Esophagus muscularis mucosa (tissue), 4 donors: Measurements from ENCODE around the gene EVA1B. TPM values are rescaled to one million over a fixed set of nuclear protein-coding genes. Genes with fewer than 3 reads are reported as not detected.

ENCODE experiments used
- DNase-seq: peaks from one replicate; pipeline ENCODE4 v3.0.0-alpha.2; 2017; ENCODE audit errors: extremely low spot score
- H3K27ac ChIP-seq, 4 donors: fragments of 200-600 bp; sonication (generic); replicated peaks in 1 of 4; 1 replicate in 3 of 4; 2 replicates in 1 of 4; pipeline ENCODE4 v1.5.1; 2016 to 2019; ENCODE audit warnings: mild to moderate bottlenecking in 1 of 4
- H3K27me3 ChIP-seq, 4 donors: fragments of 200-600 bp; sonication (generic); one replicate each; pipeline versions ENCODE4 v1.5.1 to v1.6.0; 2016 to 2019
- H3K36me3 ChIP-seq, 4 donors: fragments of 200-600 bp; sonication (generic); one replicate each; pipeline ENCODE4 v1.5.1; 2016 to 2019
- H3K4me1 ChIP-seq, 4 donors: fragments of 200-600 bp; sonication (generic); one replicate each; pipeline ENCODE4 v1.5.1; 2016 to 2019
- H3K4me3 ChIP-seq, 4 donors: fragments of 200-600 bp; sonication (generic); 1 replicate in 2 of 4; 2 replicates in 2 of 4; pipeline ENCODE4 v1.5.1; 2016 to 2019; ENCODE audit warnings: mild to moderate bottlenecking in 4 of 4, moderate library complexity in 1 of 4
- H3K9me3 ChIP-seq, 4 donors: fragments of 200-600 bp; sonication (generic); 1 replicate in 3 of 4; 2 replicates in 1 of 4; pipeline ENCODE4 v1.5.1; 2016 to 2019
- CTCF ChIP-seq, 3 experiments: fragments of 200-600 bp in 2 of 3; fragments of 450-650 bp in 1 of 3; sonication (generic) in 2 of 3; IDR thresholded peaks; one replicate each; pipeline ENCODE4 v1.5.1; 2017 to 2019; ENCODE audit warnings: antibody characterized with exemption in 3 of 3, mild to moderate bottlenecking in 2 of 3, moderate library complexity in 1 of 3
- EP300 ChIP-seq: sonication (generic); formaldehyde crosslinking; IDR thresholded peaks from one replicate; pipeline ENCODE4 v1.6.1; 2017; ENCODE audit warnings: antibody characterized with exemption
- POLR2A ChIP-seq: fragments of 450-650 bp; IDR thresholded peaks from one replicate; pipeline ENCODE4 v1.6.1; 2017; ENCODE audit warnings: antibody characterized with exemption, moderate library complexity, mild to moderate bottlenecking, low read depth
- POLR2AphosphoS5 ChIP-seq, 2 donors: sonication (generic); formaldehyde crosslinking; IDR thresholded peaks; one replicate each; pipeline ENCODE4 v1.6.1; 2017; ENCODE audit warnings: antibody characterized with exemption in 2 of 2
- WGBS: methylation state at CpG from one replicate; pipeline ENCODE4 v1.1.5; 2018; 5-methylcytosine and 5-hydroxymethylcytosine counted together
- intact Hi-C: fragments of 100-400 bp; cut with DNase I; formaldehyde crosslinking; loops from one replicate; pipeline ENCODE4 v1.15.1; 2023
- total RNA-seq, 4 donors: library from RNA; depleted of rRNA; stranded (reverse); fragments of >200 nt; gene quantifications; one replicate each; pipeline versions ENCODE4 v1.1.0 to v1.2.1, GENCODE V29; 2016

EVA1B gene
- total RNA-seq, result 100 to 1,000 TPM in 2 of 4 donors, 10 to 100 TPM in 2; 45.1 to 129 (median 79.5) TPM

DNA sequence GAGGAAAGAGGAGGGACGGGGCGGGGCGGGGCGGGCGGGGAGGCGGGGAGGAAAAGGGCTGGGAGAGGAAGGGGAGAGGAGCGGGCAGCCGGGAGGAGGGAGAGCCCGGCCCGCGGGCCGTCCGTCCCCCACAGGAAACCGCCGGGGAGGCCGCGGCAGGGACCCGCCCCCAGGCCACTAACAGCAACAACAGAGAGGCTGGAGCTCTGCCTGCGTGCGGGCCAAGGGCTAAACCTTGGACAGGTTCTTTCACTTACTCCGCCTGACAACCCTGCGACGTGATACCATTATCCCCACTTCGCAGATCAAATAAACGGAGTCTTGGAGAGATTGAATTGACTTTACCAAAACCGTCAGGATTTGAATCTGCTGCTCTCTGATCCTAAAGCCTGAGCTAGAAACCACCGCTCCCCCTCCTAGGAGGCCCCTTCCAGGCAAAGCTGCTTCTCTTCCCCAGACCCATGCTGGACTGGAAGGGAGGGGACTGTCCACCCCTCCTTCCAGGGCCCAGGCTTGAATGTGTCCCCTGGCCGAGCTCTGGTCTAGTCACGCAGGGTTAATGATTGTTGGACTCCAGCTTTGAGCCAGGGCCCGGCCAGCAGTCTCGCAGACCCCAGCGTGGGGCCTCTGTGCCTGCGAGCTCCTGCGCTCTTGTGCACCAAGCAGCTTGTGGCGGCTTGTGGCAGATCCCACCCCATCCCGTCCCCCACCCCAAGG lies at the start of gene EVA1B:
Gene EVA1B, minus strand, starts transcription at position 10 of the 717 bp plus-strand sequence. CDS start 608 bp downstream, outside the sequence.
- H3K36me3 ChIP-seq, result peaks cover 0 to 7% (median 2%) of the 10 kb centered on the region in 4 donors
- WGBS, result under 1% methylated on average over 22 of the region's 36 CpGs
- H3K9me3 ChIP-seq, result no peaks in the 10 kb centered on the region
- H3K27me3 ChIP-seq, result no peaks in the 10 kb centered on the region
- peak within 1 kb of the TSS; percentile 79 to 92 (median 90) for H3K27ac ChIP-seq
- intact Hi-C loops, result no loop called here
- DNase-seq, result no peak
- H3K4me1 ChIP-seq, result peaks cover 29 to 46% (median 42%) of the 10 kb centered on the region in 4 donors
- TF ChIP-seq CTCF (IDR thresholded peaks at IDR 0.05) (no peak), POLR2AphosphoS5 (IDR thresholded peaks at IDR 0.05) (peak; percentile 39 to 57)
- peak within 1 kb of the TSS; percentile 70 to 92 (median 84) for H3K4me3 ChIP-seq

DNA sequence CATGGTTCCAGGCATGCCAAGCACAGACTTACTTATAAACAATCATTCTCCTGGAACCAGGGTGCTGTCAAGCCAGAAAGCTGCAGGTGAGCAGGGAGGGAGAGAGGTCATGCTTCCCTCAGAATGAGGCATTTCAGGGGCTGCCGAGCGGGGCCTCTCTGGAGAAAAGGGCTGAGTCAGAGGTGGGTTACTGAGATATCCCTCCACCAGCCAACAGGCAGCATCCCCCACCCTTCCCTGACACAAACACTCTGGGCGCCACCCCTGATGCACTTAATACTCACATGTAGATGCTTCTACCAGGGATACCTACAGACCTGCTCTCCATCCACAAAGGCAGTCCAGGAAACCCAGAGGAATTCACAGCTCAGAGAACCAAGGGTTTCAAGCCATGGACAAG lies 49.2 kb upstream of the EVA1B start:
- no peaks in the 10 kb centered on the region for H3K27me3 ChIP-seq
- TF ChIP-seq CTCF (IDR thresholded peaks at IDR 0.05), result no peak
- TF ChIP-seq EP300, result no peak
- no peak for TF ChIP-seq POLR2AphosphoS5 (IDR thresholded peaks at IDR 0.05)
- TF ChIP-seq POLR2A, result no peak
- peak overlapping the region; percentile 82 to 88 (median 86) for H3K27ac ChIP-seq
- intact Hi-C loops, result no loop called here
- H3K36me3 ChIP-seq, result peaks cover 0 to 10% (median 3%) of the 10 kb centered on the region in 4 donors
- H3K4me3 ChIP-seq, result no peak overlapping the region
- DNase-seq, result no peak
- H3K4me1 ChIP-seq, result peaks cover 65 to 86% (median 72%) of the 10 kb centered on the region in 4 donors
- 55% methylated on average over 2 of the region's 3 CpGs for whole genome bisulfite sequencing
- H3K9me3 ChIP-seq, result no peaks in the 10 kb centered on the region

GRCh38 chr1:36369061-36369861 lies 45.8 kb upstream of the EVA1B start:
- no peak overlapping the region for H3K27ac ChIP-seq

DNA sequence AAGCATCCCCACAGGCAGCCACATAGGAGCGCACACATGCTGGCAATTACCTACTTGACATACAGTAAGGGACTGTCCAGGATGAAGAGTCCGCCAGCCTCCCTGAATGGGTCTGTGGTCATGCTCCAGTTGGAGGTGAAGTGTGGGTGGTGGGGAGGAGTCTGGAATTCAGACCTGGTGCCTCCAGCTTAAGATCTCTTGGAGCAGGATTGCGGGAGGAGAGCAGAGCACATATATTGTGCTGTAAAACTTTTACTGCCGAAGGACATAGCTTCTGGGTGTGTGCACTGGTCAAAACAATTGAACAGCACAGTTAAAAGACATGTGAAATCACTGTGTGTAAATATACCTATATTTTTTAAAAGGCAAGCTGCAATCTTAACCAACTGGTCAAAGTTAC lies 44.4 kb upstream of the EVA1B start:
- Histone ChIP-seq H3K27ac (no peak overlapping the region), H3K36me3 (peaks cover 4 to 22% (median 19%) of the 10 kb centered on the region in 4 donors), H3K27me3 (no peaks in the 10 kb centered on the region), H3K4me3 (no peak overlapping the region), H3K9me3 (no peaks in the 10 kb centered on the region), H3K4me1 (peaks cover 48 to 65% (median 57%) of the 10 kb centered on the region in 4 donors)
- DNase-seq, result no peak
- TF ChIP-seq POLR2AphosphoS5 (IDR thresholded peaks at IDR 0.05), result no peak
- TF ChIP-seq CTCF (IDR thresholded peaks at IDR 0.05), result no peak
- no peak for TF ChIP-seq POLR2A
- TF ChIP-seq EP300, result no peak
- intact Hi-C loops, result loop anchor here (2.0 kb wide), 1 partner anchor 53 kb away; no protein-coding TSS in a partner anchor
- 98% methylated on average over 4 of the region's 4 CpGs for WGBS

More at GRCh38 chr1:36369061-36369861, 45.8 kb upstream of the EVA1B start:
- H3K36me3 ChIP-seq, result peaks cover 0 to 16% (median 13%) of the 10 kb centered on the region in 4 donors
- intact Hi-C loops, result loop anchor here (2.0 kb wide), 1 partner anchor 52 kb away; no protein-coding TSS in a partner anchor
- H3K9me3 ChIP-seq, result no peaks in the 10 kb centered on the region
- TF ChIP-seq CTCF (IDR thresholded peaks at IDR 0.05) (peak; percentile 90 to 97 (median 92)), POLR2A (no peak), EP300 (no peak), POLR2AphosphoS5 (IDR thresholded peaks at IDR 0.05) (peak in 1 of 2 donors; percentile 58)
- peaks cover 63 to 80% (median 72%) of the 10 kb centered on the region in 4 donors for H3K4me1 ChIP-seq
- peak; percentile 96 for DNase-seq
- WGBS, result 67% methylated on average over 7 of the region's 7 CpGs
- no peak overlapping the region for H3K4me3 ChIP-seq
- no peaks in the 10 kb centered on the region for H3K27me3 ChIP-seq
